Endometrial microvascular endothelial cells (primary cell): ENCODE measurements around the gene RFWD3. TPM values are rescaled to one million over a fixed set of nuclear protein-coding genes. Genes with fewer than 3 reads are reported as not detected.
"Not testable (repeated sequence)": the region's sequence is repeated elsewhere in the genome, so short reads cannot be mapped to it uniquely, and the experiment has no call there.

Source experiments
- in situ Hi-C: cut with HindIII; loops from 2 replicates; pipeline ENCODE4 v1.10.0; 2017; ENCODE audit warnings: low sequenced_read_pairs, low pct_unique_long_range_greater_than_20kb; ENCODE audit errors: inconsistent ontology term
- total RNA-seq: library from RNA; depleted of rRNA; stranded (reverse); fragments of >200 nt; gene quantifications from one replicate; pipeline ENCODE4 v1.2.3, GENCODE V29; 2015; ENCODE audit errors: inconsistent ontology term

RFWD3 gene
- total RNA-seq, 1 donor from 2014 or later, result 36.9 TPM

GRCh38 chr16:74668877-74669276, 2.2 kb upstream of the RFWD3 start:
- in situ Hi-C loops, result not testable (repeated sequence)

GRCh38 chr16:74667255-74667700, 601 bp upstream of the RFWD3 start:
- in situ Hi-C loops, result no loop called here

GRCh38 chr16:74666010-74666421, 661 bp downstream of the RFWD3 start:
- in situ Hi-C loops, result no loop called here

GRCh38 chr16:74661064-74661463, 5.6 kb downstream of the RFWD3 start:
- in situ Hi-C loops, result no loop called here

GRCh38 chr16:74660383-74660782, 6.3 kb downstream of the RFWD3 start:
- in situ Hi-C loops, result no loop called here

GRCh38 chr16:74659041-74659440, 7.6 kb downstream of the RFWD3 start:
- in situ Hi-C loops, result no loop called here

GRCh38 chr16:74657870-74658642, 8.6 kb downstream of the RFWD3 start:
- in situ Hi-C loops, result no loop called here

DNA sequence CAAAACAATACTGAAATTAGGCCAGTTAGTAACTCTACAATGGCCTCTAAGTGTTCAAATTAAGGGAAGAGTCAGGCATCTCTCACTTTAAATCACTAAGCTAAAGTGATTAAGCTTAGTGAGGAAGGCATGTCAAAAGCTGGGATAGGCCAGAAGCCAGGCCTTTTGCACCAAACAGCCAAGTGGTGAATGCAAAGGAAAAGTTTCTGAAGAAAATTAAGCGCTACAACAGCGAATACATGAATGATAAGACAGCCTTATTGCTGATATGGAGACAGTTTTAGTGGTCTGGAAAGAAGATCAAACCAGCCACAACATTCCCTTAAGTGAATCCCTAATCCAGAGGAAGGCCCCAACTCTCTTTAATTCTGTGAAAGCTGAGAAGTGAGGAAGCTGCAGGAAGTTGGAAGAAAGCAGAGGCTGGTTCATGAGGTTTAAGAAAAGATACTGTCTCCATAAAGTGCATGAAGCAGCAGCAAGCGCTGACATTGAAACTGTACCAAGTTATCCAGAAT, 12.1 kb downstream of the RFWD3 start:
- in situ Hi-C loops, result no loop called here

- in situ Hi-C loops, result not testable (repeated sequence)
Observed at GRCh38 chr16:74652883-74653282, 13.8 kb downstream of the RFWD3 start.

- in situ Hi-C loops, result no loop called here
Observed at GRCh38 chr16:74652249-74652648, 14.4 kb downstream of the RFWD3 start.

DNA sequence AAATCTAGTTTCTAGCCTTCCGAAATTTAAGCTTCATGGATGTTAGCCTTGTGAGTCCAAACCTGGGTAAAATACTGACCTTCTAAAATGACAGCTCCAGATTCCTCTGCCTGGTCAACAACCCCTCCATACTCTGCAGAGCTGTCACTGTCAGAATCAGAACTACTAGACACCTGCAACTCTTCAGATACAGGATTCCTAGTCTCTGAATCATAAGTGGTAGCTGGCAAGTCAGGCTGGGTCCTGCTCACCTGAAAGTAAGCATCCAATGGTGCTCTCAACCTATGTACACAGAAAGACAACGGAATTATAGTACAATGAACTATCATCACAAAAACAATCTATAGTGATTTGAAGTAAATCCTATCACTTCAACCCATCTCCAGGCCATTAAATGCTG, 14.8 kb downstream of the RFWD3 start:
- in situ Hi-C loops, result no loop called here

- in situ Hi-C loops, result no loop called here
Observed at GRCh38 chr16:74650966-74651567, 15.6 kb downstream of the RFWD3 start.

DNA sequence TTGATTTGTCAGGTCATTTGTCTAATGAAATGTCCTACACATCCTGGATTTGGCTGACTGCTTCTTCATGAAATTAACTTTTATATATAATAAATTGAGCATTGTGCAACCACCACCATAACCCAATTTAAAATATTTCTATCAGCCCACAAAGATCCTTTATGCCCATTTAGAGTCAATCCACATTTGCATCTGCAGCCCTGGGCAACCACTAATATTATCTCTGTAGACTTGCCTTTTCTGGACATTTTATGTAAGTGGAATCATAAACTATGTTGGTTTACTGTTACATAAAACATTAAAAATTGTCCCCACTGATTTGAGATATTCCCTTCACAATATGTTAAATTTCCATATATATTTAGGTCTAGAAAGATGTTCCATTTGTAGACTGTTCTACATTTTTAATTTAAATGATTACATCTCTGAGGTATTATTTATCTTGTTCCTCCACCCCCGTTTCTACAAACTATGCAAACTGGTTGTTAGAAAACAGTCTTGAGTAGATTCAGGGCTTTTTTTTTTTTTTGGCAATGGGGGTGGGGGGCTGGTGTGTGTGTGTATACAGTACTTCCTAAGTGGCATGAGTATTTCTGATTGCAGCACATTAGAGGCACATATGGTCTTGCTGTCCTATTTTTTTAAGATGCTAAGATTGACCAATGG, 16.7 kb downstream of the RFWD3 start:
- in situ Hi-C loops, result no loop called here

- in situ Hi-C loops, result no loop called here
Observed at GRCh38 chr16:74641969-74642368, 24.7 kb downstream of the RFWD3 start.

DNA sequence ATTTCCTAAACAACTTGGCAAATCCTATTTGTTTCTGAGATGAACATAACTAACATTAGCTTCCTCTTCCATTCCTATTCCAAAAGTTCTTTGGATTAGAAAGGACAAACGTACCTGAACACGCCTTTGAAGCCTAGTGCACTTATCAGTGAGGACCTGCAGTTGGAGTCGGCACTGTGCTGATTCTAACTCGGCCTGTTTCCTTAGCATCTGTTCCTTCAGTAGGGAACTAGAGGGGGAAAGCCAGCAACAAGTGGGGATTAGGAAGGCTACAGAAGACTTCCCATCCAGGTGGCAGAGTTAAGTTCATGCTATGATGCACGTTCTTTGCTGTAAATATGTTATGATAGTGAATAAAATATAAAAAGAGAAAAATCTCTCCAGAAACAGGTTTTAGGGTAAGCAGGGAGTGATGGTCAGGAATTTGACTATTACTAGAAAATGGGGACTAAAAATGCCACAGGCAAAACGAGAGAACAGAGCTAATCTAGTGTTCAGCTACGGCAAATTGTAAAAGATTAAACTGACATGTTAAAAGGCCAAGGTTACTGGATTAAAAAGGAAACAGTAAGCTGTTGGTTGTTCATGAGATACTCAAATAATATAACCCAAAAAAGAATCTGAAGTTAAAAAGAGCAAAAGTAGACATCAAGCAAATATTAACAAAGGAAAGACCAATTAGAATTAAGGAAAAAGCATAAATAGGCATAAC, 28.8 kb downstream of the RFWD3 start:
- in situ Hi-C loops, result no loop called here

- in situ Hi-C loops, result no loop called here
Observed at GRCh38 chr16:74635303-74635702, 31.4 kb downstream of the RFWD3 start.

GRCh38 chr16:74633686-74634085, 33.0 kb downstream of the RFWD3 start:
- in situ Hi-C loops, result no loop called here

- in situ Hi-C loops, result no loop called here
Observed at GRCh38 chr16:74627506-74628220, 39.0 kb downstream of the RFWD3 start.
